IMR-90 (cell line): Measurements from ENCODE around the gene RNF17. TPM values are rescaled to one million over a fixed set of nuclear protein-coding genes. Genes with fewer than 3 reads are reported as not detected.

ENCODE experiments used
- ATAC-seq: fragments of 200-7000 bp; cut with Tn5 transposase; 2 replicates; pipeline ENCODE4 v1.9.1; 2020; ENCODE audit warnings: low read depth, mild to moderate bottlenecking, moderate library complexity
- BruUV-seq: library from RNA; stranded (reverse); fragments of 400-500 nt; replicated peaks from 2 replicates; lab custom pipeline; 2021; lab: Mats Ljungman, UMichigan
- CTCF ChIA-PET: fragments of 300-600 bp; formaldehyde crosslinking; extraction: SDS; loops from one replicate; lab custom pipeline; 2021; ENCODE audit warnings: antibody characterized with exemption; lab: Yijun Ruan, JAX
- POLR2A ChIA-PET: fragments of 300-600 bp; sonication (Branson Sonifier 250); formaldehyde crosslinking; loops from one replicate; lab custom pipeline; 2022; ENCODE audit warnings: antibody characterized with exemption; ENCODE audit not compliant: unreplicated experiment; lab: Charles Lee
- DNase-seq: peaks from one replicate; pipeline ENCODE4 v3.0.0; 2013
- H2AFZ ChIP-seq: replicated peaks from 2 replicates; pipeline ENCODE3; 2013; ENCODE audit warnings: low read length, mild to moderate bottlenecking; ENCODE audit not compliant: poor library complexity
- H2AK5ac ChIP-seq: 2 replicates; pipeline ENCODE4 v1.6.1; 2013; ENCODE audit warnings: low read depth, low read length, inconsistent platforms
- H2AK9ac ChIP-seq: replicated peaks from 2 replicates; pipeline ENCODE3; 2013; ENCODE audit warnings: mild to moderate bottlenecking, low read depth, low read length, moderate library complexity; ENCODE audit not compliant: poor library complexity
- H2BK120ac ChIP-seq: 2 replicates; pipeline ENCODE4 v1.6.1; 2013; ENCODE audit warnings: low read depth, low read length, inconsistent platforms
- H2BK15ac ChIP-seq: 3 replicates; pipeline ENCODE4 v1.6.1; 2013; ENCODE audit warnings: low read depth, low read length, inconsistent platforms
- H2BK20ac ChIP-seq: 2 replicates; pipeline ENCODE4 v1.6.1; 2013; ENCODE audit warnings: low read depth, mild to moderate bottlenecking, inconsistent platforms, low read length, moderate library complexity
- H2BK5ac ChIP-seq: 2 replicates; pipeline ENCODE4 v1.6.1; 2013; ENCODE audit warnings: mild to moderate bottlenecking, low read depth, low read length, inconsistent platforms; ENCODE audit not compliant: poor library complexity, severe bottlenecking
- H3K14ac ChIP-seq: replicated peaks from 2 replicates; pipeline ENCODE4 v1.6.1; 2013; ENCODE audit warnings: low read depth, low read length, inconsistent platforms
- H3K18ac ChIP-seq: 2 replicates; pipeline ENCODE4 v1.6.1; 2013; ENCODE audit warnings: low read depth, low read length, control low read depth
- H3K23ac ChIP-seq: 2 replicates; pipeline ENCODE4 v1.6.1; 2013; ENCODE audit warnings: low read depth, low read length, inconsistent platforms
- H3K27ac ChIP-seq: 2 replicates; pipeline ENCODE4 v1.5.1; 2013; ENCODE audit warnings: mild to moderate bottlenecking, control low read depth, low read length; ENCODE audit not compliant: insufficient read depth
- H3K27me3 ChIP-seq: 2 replicates; pipeline ENCODE4 v1.6.1; 2013; ENCODE audit warnings: low read length; ENCODE audit not compliant: control insufficient read depth, insufficient read depth
- H3K36me3 ChIP-seq: 2 replicates; pipeline ENCODE4 v1.6.1; 2013; ENCODE audit warnings: low read length, mixed read lengths; ENCODE audit not compliant: control insufficient read depth, insufficient read depth
- H3K4ac ChIP-seq: 2 replicates; pipeline ENCODE4 v1.6.1; 2013; ENCODE audit warnings: low read depth, low read length, inconsistent platforms
- H3K4me1 ChIP-seq: 2 replicates; pipeline ENCODE4 v1.6.1; 2013; ENCODE audit warnings: low read length, mixed read lengths; ENCODE audit not compliant: control insufficient read depth, insufficient read depth
- H3K4me2 ChIP-seq: 2 replicates; pipeline ENCODE4 v1.6.1; 2013; ENCODE audit warnings: low read depth, mild to moderate bottlenecking, control low read depth, low read length, moderate library complexity
- H3K4me3 ChIP-seq: 2 replicates; pipeline ENCODE4 v1.5.1; 2013; ENCODE audit warnings: low read depth, mild to moderate bottlenecking, control low read depth, low read length, moderate library complexity; ENCODE audit not compliant: insufficient read depth
- H3K56ac ChIP-seq: 2 replicates; pipeline ENCODE4 v1.6.1; 2013; ENCODE audit warnings: low read length, inconsistent platforms; ENCODE audit not compliant: insufficient read depth; ENCODE audit errors: extremely low read depth
- H3K79me1 ChIP-seq, 2 experiments: 2 replicates each; pipeline ENCODE4 v1.6.1; 2013; ENCODE audit warnings: low read length in 2 of 2, inconsistent platforms in 1 of 2, low read depth in 1 of 2
- H3K9ac ChIP-seq: 2 replicates; pipeline ENCODE4 v1.6.1; 2013; ENCODE audit warnings: low read depth, low read length, control low read depth
- H3K9me1 ChIP-seq: 2 replicates; pipeline ENCODE4 v1.6.1; 2013; ENCODE audit warnings: low read length, inconsistent platforms; ENCODE audit not compliant: insufficient read depth
- H3K9me3 ChIP-seq: 2 replicates; pipeline ENCODE4 v1.6.1; 2013; ENCODE audit warnings: low read length; ENCODE audit not compliant: control insufficient read depth, insufficient read depth
- H4K20me1 ChIP-seq: 2 replicates; pipeline ENCODE4 v1.6.1; 2013; ENCODE audit warnings: low read length, inconsistent platforms; ENCODE audit not compliant: insufficient read depth
- H4K5ac ChIP-seq: 2 replicates; pipeline ENCODE4 v1.6.1; 2013; ENCODE audit warnings: mild to moderate bottlenecking, low read depth, low read length, control low read depth
- H4K8ac ChIP-seq, 2 experiments: 2 replicates each; pipeline ENCODE4 v1.6.1; 2013; ENCODE audit warnings: low read depth in 2 of 2, low read length in 2 of 2, control low read depth in 1 of 2, inconsistent platforms in 1 of 2
- H4K91ac ChIP-seq: 2 replicates; pipeline ENCODE4 v1.6.1; 2013; ENCODE audit warnings: low read depth, low read length, inconsistent platforms; ENCODE audit not compliant: insufficient read depth
- BHLHE40 ChIP-seq: fragments of 150-350 bp; IDR thresholded peaks from 2 replicates; pipeline ENCODE4 v1.6.1; 2016; ENCODE audit warnings: mild to moderate bottlenecking, low read depth, low read length
- CEBPB ChIP-seq: IDR thresholded peaks from 2 replicates; pipeline ENCODE4 v1.6.1; 2012; ENCODE audit warnings: low read depth, low read length, improper control_type of control experiment
- CHD1 ChIP-seq: IDR thresholded peaks from 2 replicates; pipeline ENCODE4 v1.6.1; 2012; ENCODE audit warnings: low read depth, low read length, improper control_type of control experiment
- CTCF ChIP-seq: conservative IDR thresholded peaks from 2 replicates; pipeline ENCODE4 v1.5.1; 2012; ENCODE audit warnings: mild to moderate bottlenecking, low read depth, low read length, improper control_type of control experiment
- ELK1 ChIP-seq: fragments of 150-350 bp; IDR thresholded peaks from 2 replicates; pipeline ENCODE4 v1.6.1; 2016; ENCODE audit warnings: low read depth, mild to moderate bottlenecking, low read length, moderate library complexity, borderline replicate concordance
- FOS ChIP-seq: fragments of 150-350 bp; IDR thresholded peaks from 2 replicates; pipeline ENCODE4 v1.6.1; 2016; ENCODE audit warnings: low read depth, low read length
- MAFK ChIP-seq: IDR thresholded peaks from 2 replicates; pipeline ENCODE4 v1.6.1; 2012; ENCODE audit warnings: low read depth, low read length, improper control_type of control experiment
- MAZ ChIP-seq: IDR thresholded peaks from 2 replicates; pipeline ENCODE4 v1.6.1; 2012; ENCODE audit warnings: low read depth, mild to moderate bottlenecking, low read length, improper control_type of control experiment, moderate library complexity, borderline replicate concordance
- MXI1 ChIP-seq: IDR thresholded peaks from 2 replicates; pipeline ENCODE4 v1.6.1; 2012; ENCODE audit warnings: low read depth, mild to moderate bottlenecking, low read length, moderate library complexity, borderline replicate concordance
- NFE2L2 ChIP-seq: fragments of 150-350 bp; IDR thresholded peaks from 2 replicates; pipeline ENCODE4 v1.6.1; 2016; ENCODE audit warnings: low read depth, mild to moderate bottlenecking, low read length
- POLR2A ChIP-seq: IDR thresholded peaks from 2 replicates; pipeline ENCODE4 v1.6.1; 2012; ENCODE audit warnings: mild to moderate bottlenecking, low read depth, low read length
- RAD21 ChIP-seq: IDR thresholded peaks from 2 replicates; pipeline ENCODE4 v1.6.1; 2012; ENCODE audit warnings: low read length, improper control_type of control experiment
- RCOR1 ChIP-seq: IDR thresholded peaks from 2 replicates; pipeline ENCODE4 v1.6.1; 2012; ENCODE audit warnings: mild to moderate bottlenecking, low read length, improper control_type of control experiment; ENCODE audit not compliant: insufficient replicate concordance
- RFX5 ChIP-seq: IDR thresholded peaks from 2 replicates; pipeline ENCODE4 v1.8.0; 2012; ENCODE audit warnings: low read depth, mild to moderate bottlenecking, low read length, moderate library complexity
- SMC3 ChIP-seq: fragments of 150-350 bp; IDR thresholded peaks from 2 replicates; pipeline ENCODE4 v1.6.1; 2016; ENCODE audit warnings: low read depth, mild to moderate bottlenecking, antibody characterized with exemption, low read length, moderate library complexity
- USF2 ChIP-seq: fragments of 150-350 bp; IDR thresholded peaks from 2 replicates; pipeline ENCODE4 v1.6.1; 2017; ENCODE audit warnings: mild to moderate bottlenecking, antibody characterized with exemption, low read length, low read depth
- WGBS, 2 experiments: methylation state at CpG; one replicate each; pipeline versions ENCODE4 v1.1.5 to v1.1.7; 2013; ENCODE audit warnings: missing lambda C conversion rate in 2 of 2; ENCODE audit not compliant: insufficient read length in 1 of 2; ENCODE audit errors: extremely low coverage in 2 of 2; 5-methylcytosine and 5-hydroxymethylcytosine counted together
- dilution Hi-C: fragments of 300-500 bp; cut with HindIII; formaldehyde crosslinking; loops from one replicate; pipeline ENCODE4 v1.14.3; 2018; ENCODE audit warnings: low sequenced_read_pairs; ENCODE audit not compliant: unreplicated experiment
- in situ Hi-C: fragments of 300-500 bp; cut with MboI; formaldehyde crosslinking; loops from 3 replicates; pipeline ENCODE4 v1.14.3; 2019; ENCODE audit warnings: low sequenced_read_pairs, inconsistent platforms, mixed read lengths
- intact Hi-C: fragments of 100-400 bp; cut with micrococcal nuclease; formaldehyde crosslinking; loops from 2 replicates; pipeline ENCODE4 v1.10.0; 2022
- polyA plus RNA-seq, 3 experiments: library from polyadenylated mRNA; depleted of rRNA; stranded (reverse); fragments of >200 nt; gene quantifications; 2 replicates each; pipeline ENCODE4 v1.2.3, GENCODE V29; 2012; ENCODE audit warnings: low replicate concordance in 1 of 3
- total RNA-seq: library from RNA; depleted of rRNA; stranded (reverse); fragments of >200 nt; gene quantifications from 2 replicates; pipeline ENCODE4 v1.2.3, GENCODE V29; 2012

The RNF17 gene
- total and polyA plus RNA-seq, 2 of the 4 experiments (the other 2 are of a cell fraction), result 0.03 to 0.18 TPM

GRCh38 chr13:24878340-24878739, 114.4 kb downstream of the RNF17 start:
- dilution Hi-C loops (no loop called here), intact Hi-C loops (no loop called here), in situ Hi-C loops (no loop called here)
- H3K14ac ChIP-seq, result no peak overlapping the region
- H3K27me3 ChIP-seq, result no peaks in the 10 kb centered on the region
- no peak for TF ChIP-seq ELK1
- TF ChIP-seq MAFK, result no peak
- TF ChIP-seq FOS, result no peak
- TF ChIP-seq USF2, result no peak
- no peak for TF ChIP-seq NFE2L2
- TF ChIP-seq RFX5, result no peak
- TF ChIP-seq CEBPB, result no peak
- no peak for TF ChIP-seq CHD1
- no peak for TF ChIP-seq MXI1
- TF ChIP-seq SMC3, result no peak
- TF ChIP-seq BHLHE40, result no peak
- TF ChIP-seq POLR2A, result no peak
- TF ChIP-seq MAZ, result no peak
- TF ChIP-seq RAD21, result no peak
- TF ChIP-seq RCOR1, result no peak
- no peak for TF ChIP-seq CTCF
- H3K27ac ChIP-seq, result no peak overlapping the region
- no peak overlapping the region for H3K9ac ChIP-seq
- CTCF ChIA-PET, result interaction anchor here (1.6 kb wide), 1 partner anchor 13 kb away, joined by 3 read pairs; no protein-coding TSS in a partner anchor
- no peak overlapping the region for H2BK5ac ChIP-seq
- H3K79me1 ChIP-seq, result no peaks in the 10 kb centered on the region
- no peak overlapping the region for H3K56ac ChIP-seq
- H3K36me3 ChIP-seq, result no peaks in the 10 kb centered on the region
- no peak overlapping the region for H3K4me3 ChIP-seq
- ATAC-seq (no peak), DNase-seq (no peak)
- no peak overlapping the region for H4K8ac ChIP-seq
- no peak overlapping the region for H2BK20ac ChIP-seq
- H4K20me1 ChIP-seq, result no peaks in the 10 kb centered on the region
- no TSS peak for BruUV-seq
- no peak overlapping the region for H2BK15ac ChIP-seq
- no peak overlapping the region for H3K18ac ChIP-seq
- H2AK5ac ChIP-seq, result no peak overlapping the region
- no peaks in the 10 kb centered on the region for H3K9me1 ChIP-seq
- POLR2A ChIA-PET, result interaction anchor here (0.6 kb wide), 1 partner anchor 469 kb away, joined by 3 read pairs; no protein-coding TSS in a partner anchor
- no peak overlapping the region for H2AK9ac ChIP-seq
- H3K23ac ChIP-seq, result no peak overlapping the region
- H3K9me3 ChIP-seq, result no peaks in the 10 kb centered on the region
- no peaks in the 10 kb centered on the region for H3K4me1 ChIP-seq
- WGBS, 2 experiments, result no CpG with 5 or more reads among the region's 2 CpGs
- no peak overlapping the region for H4K91ac ChIP-seq
- no peak overlapping the region for H3K4me2 ChIP-seq
- H3K4ac ChIP-seq, result no peak overlapping the region
- H4K5ac ChIP-seq, result no peak overlapping the region
- no peak overlapping the region for H2BK120ac ChIP-seq
- no peak overlapping the region for H2AFZ ChIP-seq
